Measurements from ENCODE around the gene C8G. TPM values are rescaled to one million over a fixed set of nuclear protein-coding genes. Genes with fewer than 3 reads are reported as not detected.
A peak's percentile ranks its signal among the peaks of the same experiment; 100 is the strongest.

C8G gene
- total and polyA plus RNA-seq, 2 of the 13 experiments (the other 11 are each of a cell fraction or from before 2014, with no cell fraction given): 4.9 to 12.8 TPM

GRCh38 chr9:136947955-136948510, 3.0 kb downstream of the C8G start (continued):
- TF ChIP-seq ZNF746 (CRISPR knock-in tag; IDR thresholded peaks at IDR 0.05) (no peak), MXD4 (CRISPR knock-in tag; IDR thresholded peaks at IDR 0.05) (no peak), MED1 (CRISPR knock-in tag; IDR thresholded peaks at IDR 0.05) (peak; percentile 65; the same call in 1 of the 2 replicates), MBNL3 (CRISPR knock-in tag; conservative IDR thresholded peaks at IDR 0.05) (no peak), ISL2 (CRISPR knock-in tag; IDR thresholded peaks at IDR 0.05) (no peak), KLF16 (CRISPR knock-in tag; IDR thresholded peaks at IDR 0.05) (peak in 1 of 2 experiments; percentile 32; a peak in 1 of 4 replicates), HMGXB3 (CRISPR knock-in tag; IDR thresholded peaks at IDR 0.05; ENCODE audit: borderline replicate concordance) (no peak), SAP130 (CRISPR knock-in tag; IDR thresholded peaks at IDR 0.05; ENCODE audit: low read depth) (peak; percentile 44), HINFP (CRISPR knock-in tag; IDR thresholded peaks at IDR 0.05; ENCODE audit: low read depth) (0 out of 2 replicates have a peak, but pooled peaks have one; percentile 40), BHLHE40 (IDR thresholded peaks at IDR 0.05; ENCODE audit: low read length) (no peak), TP53 (CRISPR knock-in tag; conservative IDR thresholded peaks at IDR 0.05) (0 out of 2 replicates have a peak, but pooled peaks have one; percentile 51), GFI1 (CRISPR knock-in tag; IDR thresholded peaks at IDR 0.05; ENCODE audit: borderline replicate concordance) (no peak; the same call in 1 of the 2 replicates), ZSCAN21 (CRISPR knock-in tag; IDR thresholded peaks at IDR 0.05; ENCODE audit: borderline replicate concordance) (0 out of 2 replicates have a peak, but pooled peaks have one; percentile 50), ZNF580 (CRISPR knock-in tag; IDR thresholded peaks at IDR 0.05; ENCODE audit: borderline replicate concordance, low read depth) (peak; percentile 75; the same call in 1 of the 2 replicates), NONO (IDR thresholded peaks at IDR 0.05) (no peak), NONO (CRISPR knock-in tag; conservative IDR thresholded peaks at IDR 0.05) (peak; percentile 62), U2AF1 (optimal IDR thresholded peaks at IDR 0.05; ENCODE audit: low read depth, low read length) (no peak), NPAS2 (CRISPR knock-in tag; IDR thresholded peaks at IDR 0.05; ENCODE audit: borderline replicate concordance) (no peak), ZSCAN31 (CRISPR knock-in tag; IDR thresholded peaks at IDR 0.05; ENCODE audit: low read depth) (0 out of 2 replicates have a peak, but pooled peaks have one; percentile 26), CERS6 (CRISPR knock-in tag; IDR thresholded peaks at IDR 0.05) (no peak), HMGXB4 (CRISPR knock-in tag; IDR thresholded peaks at IDR 0.05; ENCODE audit: borderline replicate concordance in 1 of 2, low read depth in 1 of 2) (peak; percentile 42 to 83; a peak in 2 of 4 replicates)
